GM18870 (cell line): ENCODE measurements around the gene GLUL.
"Not testable (repeated sequence)": the region's sequence is repeated elsewhere in the genome, so short reads cannot be mapped to it uniquely, and the experiment has no call there.

ENCODE experiments used
- ATAC-seq: cut with Tn5 transposase; IDR thresholded peaks from one replicate; pipeline ENCODE4 v1.9.1; 2021; ENCODE audit warnings: moderate library complexity; ENCODE audit not compliant: unreplicated experiment

GLUL gene

GRCh38 chr1:182368903-182369302 lies 22.7 kb downstream of the GLUL start:
- no peak for ATAC-seq

GRCh38 chr1:182368358-182368757 lies 23.2 kb downstream of the GLUL start:
- ATAC-seq, result no peak

- ATAC-seq, result no peak
Observed at GRCh38 chr1:182367926-182368325, 23.7 kb downstream of the GLUL start.

- no peak for ATAC-seq
Observed at GRCh38 chr1:182366596-182366995, 25.0 kb downstream of the GLUL start.

DNA sequence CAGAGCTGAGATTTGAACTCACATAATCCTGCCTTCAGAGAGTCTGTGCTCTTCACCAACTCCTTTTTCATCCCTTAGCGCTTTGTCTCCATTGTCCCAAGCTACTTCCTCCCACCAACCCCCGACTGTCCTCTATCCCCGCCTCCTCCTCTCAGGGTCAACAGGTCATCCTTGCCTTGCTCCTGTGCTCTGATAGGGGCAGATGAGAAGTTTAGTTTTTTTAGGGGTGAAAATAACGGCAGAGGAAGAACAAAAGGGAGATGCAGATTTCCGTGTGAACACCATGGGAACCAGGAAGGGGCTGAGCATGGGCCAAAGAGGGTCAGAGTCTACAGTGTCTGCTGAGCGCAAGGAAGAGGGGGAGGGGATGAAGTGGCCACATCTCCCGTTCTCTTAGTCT lies 31.9 kb downstream of the GLUL start:
- ATAC-seq, result no peak

DNA sequence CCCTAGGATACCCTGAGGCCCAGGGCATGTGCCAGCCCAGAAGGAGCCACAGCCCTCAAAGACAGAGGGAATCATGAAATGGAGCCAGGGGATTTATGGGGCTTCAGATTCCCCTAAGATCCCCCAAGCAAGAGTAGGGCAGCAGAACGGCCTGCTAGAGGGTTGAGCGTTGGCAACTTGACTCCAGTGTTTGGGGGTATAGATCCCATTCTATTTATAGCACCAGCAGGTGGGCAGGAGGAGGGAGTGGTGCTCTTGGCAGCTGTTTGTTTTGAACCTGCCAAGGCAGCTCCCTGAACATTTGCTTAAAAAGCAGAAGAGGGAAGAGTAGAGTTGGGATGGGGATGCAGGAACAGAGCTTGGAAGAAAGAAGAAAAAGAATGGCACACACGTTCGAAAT lies 33.7 kb downstream of the GLUL start:
- no peak for ATAC-seq

DNA sequence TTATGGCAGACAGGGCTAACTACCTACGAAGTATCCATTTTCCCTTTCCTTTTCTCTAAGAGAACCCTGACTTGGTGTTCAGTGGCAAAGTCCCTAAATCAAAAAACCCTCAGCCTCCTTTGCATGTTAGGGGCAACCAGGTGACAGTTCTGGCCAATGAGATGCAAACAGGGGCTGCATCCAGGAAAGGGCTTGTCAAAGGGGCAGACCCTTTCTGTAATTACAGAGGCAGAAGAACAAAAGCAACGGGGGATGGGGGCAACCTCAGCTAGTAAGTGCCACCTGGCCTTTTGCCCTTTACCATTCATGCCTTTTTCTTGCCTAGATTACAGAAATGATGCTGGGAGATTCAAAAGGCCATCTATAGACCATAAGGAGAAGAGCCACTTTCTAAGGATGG lies 34.4 kb downstream of the GLUL start:
- ATAC-seq, result no peak

- ATAC-seq, result no peak
Observed at GRCh38 chr1:182355723-182356098, 35.9 kb downstream of the GLUL start.

DNA sequence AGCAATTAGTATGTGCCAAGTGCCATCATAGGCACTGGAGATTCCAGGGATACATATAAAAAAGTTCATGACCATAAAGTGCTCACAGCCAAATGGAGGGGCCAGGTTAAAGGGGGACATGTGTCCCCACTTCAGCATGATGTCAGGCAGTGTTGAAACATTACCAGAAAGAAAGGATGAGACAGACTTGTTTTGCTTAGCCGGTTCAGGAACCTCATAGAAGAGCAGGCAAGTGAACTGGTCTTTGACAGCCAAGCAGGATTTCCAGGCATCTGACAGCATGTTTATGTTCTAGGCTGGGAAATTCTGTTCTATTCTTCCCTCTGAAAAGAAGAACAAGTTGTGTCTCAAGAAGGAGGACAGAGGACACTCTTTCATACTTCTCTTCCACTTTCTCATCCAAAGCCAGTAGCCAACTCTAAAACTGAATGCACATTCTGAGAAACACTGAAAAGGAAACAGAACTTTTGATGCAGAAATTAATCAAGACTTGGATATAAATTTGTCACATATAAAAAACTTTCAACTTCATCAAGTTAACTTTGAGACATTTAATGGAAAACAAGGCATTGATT lies 39.7 kb downstream of the GLUL start:
- no peak for ATAC-seq

- no peak for ATAC-seq
Observed at GRCh38 chr1:182350839-182351238, 40.8 kb downstream of the GLUL start.

- ATAC-seq, result no peak
Observed at GRCh38 chr1:182348961-182349747, 42.4 kb downstream of the GLUL start.

GRCh38 chr1:182347019-182347418 lies 44.6 kb downstream of the GLUL start:
- ATAC-seq, result no peak

DNA sequence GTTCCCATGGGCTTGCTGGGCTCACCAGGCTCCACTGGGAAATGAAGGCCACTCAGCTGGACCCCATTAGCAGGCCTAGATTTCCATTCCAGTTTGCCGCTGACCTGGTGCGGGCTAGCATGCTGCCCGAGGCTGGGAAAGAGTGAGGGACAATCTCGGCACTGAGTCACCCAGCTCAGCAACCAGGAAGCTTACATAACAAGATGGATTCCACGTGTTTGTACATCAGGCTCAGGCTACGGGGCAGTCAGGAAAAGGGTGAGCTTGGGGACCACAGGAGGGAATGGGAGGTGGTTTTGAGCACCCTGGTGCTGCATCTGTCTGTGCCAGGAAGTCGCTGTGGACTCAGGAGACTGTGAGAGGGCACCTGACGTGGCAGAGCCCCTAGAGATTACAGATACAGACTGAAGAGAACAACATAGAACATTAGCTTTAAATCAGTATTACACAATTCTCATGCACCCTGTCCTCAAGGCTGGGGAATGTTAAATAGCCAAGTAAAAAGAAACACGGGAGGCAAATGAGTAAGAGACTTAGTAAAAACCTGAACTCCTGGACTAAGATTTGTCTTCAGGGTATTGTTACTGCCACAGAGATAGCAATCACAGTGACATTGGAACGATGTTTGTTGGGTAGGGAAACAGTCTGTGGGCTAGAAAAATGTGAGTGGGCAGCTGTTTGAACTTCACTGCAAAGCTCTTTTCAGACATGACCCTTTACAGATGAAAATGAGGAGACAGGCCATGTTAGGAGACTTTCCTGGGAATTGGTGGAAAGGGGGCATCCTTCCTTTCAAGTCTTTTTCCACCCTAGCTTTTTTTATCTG lies 51.1 kb downstream of the GLUL start:
- no peak for ATAC-seq

DNA sequence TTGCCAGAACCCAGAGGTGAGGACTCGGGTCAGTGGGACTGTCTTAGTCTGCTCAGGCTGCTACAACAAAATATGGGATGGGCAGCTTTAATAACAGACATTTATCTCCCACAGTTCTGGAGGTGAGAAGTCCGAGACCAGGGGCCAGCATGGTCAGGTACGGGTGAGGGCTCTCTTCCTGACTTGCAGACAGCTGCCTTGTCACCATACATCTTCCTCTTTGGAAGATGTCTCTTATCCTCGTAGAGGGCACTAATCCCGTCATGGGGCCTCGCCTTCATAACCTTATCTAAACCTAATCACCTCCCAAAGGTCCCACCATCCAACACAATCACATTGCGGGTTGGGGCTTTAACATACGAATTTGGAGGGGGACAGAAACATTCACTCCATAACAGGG lies 51.9 kb downstream of the GLUL start:
- ATAC-seq, result no peak

- ATAC-seq, result no peak
Observed at GRCh38 chr1:182338806-182339370, 52.7 kb downstream of the GLUL start.

GRCh38 chr1:182337736-182338571 lies 53.6 kb downstream of the GLUL start:
- no peak for ATAC-seq

- no peak for ATAC-seq
Observed at GRCh38 chr1:182335771-182336566, 55.6 kb downstream of the GLUL start.

GRCh38 chr1:182333071-182333571 lies 58.5 kb downstream of the GLUL start:
- not testable (repeated sequence) for ATAC-seq

DNA sequence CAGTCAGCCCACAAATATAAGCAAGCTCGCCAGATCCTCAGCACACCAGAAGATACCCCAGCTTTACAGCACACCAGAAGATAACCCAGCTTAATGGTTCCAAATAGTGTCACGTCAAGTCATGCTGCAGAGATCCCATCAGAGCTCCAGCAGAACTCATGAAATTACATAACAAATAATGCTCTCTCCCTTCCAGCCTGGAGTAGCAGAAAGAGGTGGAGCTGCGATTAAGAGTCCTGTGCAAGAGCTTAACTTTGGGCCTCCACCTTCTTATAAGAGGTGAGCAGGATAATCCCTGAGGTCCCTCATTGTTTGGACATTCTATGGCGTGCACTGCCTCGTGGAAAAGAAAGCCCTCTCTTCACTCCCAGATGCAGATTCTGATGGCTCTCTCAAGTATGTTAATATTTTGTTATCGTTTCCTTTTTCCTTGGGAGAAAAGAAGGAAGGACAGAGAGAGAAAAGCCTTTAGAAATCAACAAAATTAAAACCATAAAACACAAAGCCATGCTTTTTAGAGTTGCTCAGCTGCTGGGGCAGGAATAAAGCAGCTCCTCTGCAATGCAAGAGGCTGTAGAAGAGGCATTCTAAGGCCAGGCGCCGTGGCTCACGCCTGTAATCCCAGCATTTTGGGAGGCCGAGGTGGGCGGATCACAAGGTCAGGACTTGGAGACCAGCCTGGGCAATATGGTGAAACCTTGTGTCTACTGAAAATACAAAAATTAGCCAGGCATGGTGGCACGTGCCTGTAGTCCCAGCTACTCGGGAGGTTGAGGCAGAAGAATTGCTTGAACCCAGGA lies 59.1 kb downstream of the GLUL start:
- ATAC-seq, result no peak
